Stomach smooth muscle (tissue), 2 donors: ENCODE measurements around the gene ILDR2.
A peak's percentile ranks its signal among the peaks of the same experiment; 100 is the strongest.

Source experiments
- H3K27ac ChIP-seq: one replicate; pipeline ENCODE4 v1.7.0; 2013; ENCODE audit warnings: mild to moderate bottlenecking, low read length, inconsistent platforms
- H3K27me3 ChIP-seq, 2 donors: one replicate each; pipeline ENCODE4 v1.7.0; 2013; ENCODE audit warnings: low read length in 2 of 2; ENCODE audit not compliant: insufficient read depth in 2 of 2, control insufficient read depth in 1 of 2
- H3K36me3 ChIP-seq, 2 donors: one replicate each; pipeline ENCODE4 v1.7.0; 2013; ENCODE audit warnings: low read length in 2 of 2; ENCODE audit not compliant: control insufficient read depth in 2 of 2, insufficient read depth in 2 of 2
- H3K4me1 ChIP-seq: one replicate; pipeline ENCODE4 v1.7.0; 2013; ENCODE audit warnings: low read length; ENCODE audit not compliant: control insufficient read depth, insufficient read depth
- H3K4me3 ChIP-seq, 2 donors: one replicate each; pipeline ENCODE4 v1.7.0; 2013; ENCODE audit warnings: low read length in 2 of 2
- H3K9ac ChIP-seq, 2 donors: one replicate each; pipeline ENCODE4 v1.7.0; 2013; ENCODE audit warnings: low read length in 2 of 2, mild to moderate bottlenecking in 1 of 2
- H3K9me3 ChIP-seq, 2 donors: one replicate each; pipeline ENCODE4 v1.7.0; 2013; ENCODE audit warnings: low read length in 2 of 2; ENCODE audit not compliant: control insufficient read depth in 2 of 2
- donor health status: healthy.
- donor health status: Pancreatic carcinoma.

The ILDR2 gene

DNA sequence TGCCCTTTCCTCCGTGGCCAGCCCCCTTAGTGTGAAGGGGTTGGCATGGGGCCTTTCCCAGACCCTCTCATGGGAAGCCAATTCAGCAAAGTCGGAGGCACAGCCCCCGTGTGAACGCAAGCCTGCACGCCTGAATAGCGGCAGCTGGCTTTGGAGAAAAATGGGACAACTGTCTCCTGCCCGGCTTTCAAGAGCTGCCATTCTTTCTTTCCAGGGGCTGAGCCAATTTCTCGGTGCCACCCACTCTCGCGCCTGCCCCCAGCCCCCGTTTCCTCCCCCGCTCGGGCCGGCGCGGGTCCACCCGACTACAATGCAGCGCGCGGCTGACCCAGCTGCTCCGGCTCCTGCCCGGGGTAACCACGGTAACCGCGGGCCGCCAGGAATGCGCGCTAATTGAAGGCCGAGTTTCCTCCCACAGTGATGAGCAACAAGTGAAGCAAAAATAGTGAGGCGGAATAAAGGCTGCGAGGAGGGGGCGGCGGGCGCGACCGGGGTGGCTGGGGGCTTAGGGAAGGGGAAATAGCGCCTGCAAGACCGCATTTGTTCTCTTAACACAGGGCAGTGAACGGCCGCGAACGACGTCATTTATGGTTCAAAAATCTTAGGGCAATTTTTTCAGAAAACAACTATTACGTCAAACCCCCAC, 27.8 kb downstream of the ILDR2 start:
- H3K9ac ChIP-seq = peak overlapping the region in 1 of 2 donors; percentile 3

DNA sequence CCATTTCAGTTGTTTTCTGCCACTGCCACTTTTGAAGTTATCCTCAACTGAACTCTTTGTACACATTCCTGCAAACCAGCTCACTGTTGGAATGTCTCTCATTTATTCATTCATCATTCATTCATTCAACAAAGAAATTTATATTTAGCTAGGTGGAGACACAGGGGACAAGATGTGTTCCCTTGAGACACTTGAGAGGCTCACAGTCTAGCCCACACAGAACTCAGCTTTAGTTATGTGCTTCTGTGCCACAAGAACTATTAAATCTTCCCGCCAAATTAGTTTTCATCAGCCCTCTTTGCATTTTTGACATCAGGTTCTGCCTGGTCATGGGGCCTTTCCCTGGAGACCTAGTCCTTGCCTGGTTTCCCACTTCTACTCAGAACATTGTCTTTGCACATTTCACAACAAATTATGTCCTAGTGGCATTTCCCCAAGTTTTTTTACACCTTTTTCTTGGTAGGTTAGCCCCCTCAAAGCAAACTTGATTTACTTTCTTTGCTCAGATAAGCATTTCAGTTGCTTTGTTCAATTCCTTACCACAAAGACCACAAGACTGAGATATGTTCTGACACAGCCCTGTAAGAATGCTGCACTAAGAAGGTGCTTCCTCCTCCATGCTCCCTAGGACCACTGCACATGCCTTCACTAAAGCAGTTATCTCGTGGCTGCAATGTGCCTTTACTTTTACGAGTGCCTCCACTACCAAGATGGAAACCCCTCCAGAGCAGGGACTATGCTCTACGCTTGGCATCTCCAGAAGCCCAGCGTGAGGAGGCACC, 31.0 kb downstream of the ILDR2 start:
- no peaks in the 10 kb centered on the region for H3K9me3 ChIP-seq
- H3K36me3 ChIP-seq = no peaks in the 10 kb centered on the region
- H3K9ac ChIP-seq = no peak overlapping the region
- no peak overlapping the region for H3K4me3 ChIP-seq
- no peaks in the 10 kb centered on the region for H3K27me3 ChIP-seq
- H3K4me1 ChIP-seq = peaks cover 12% of the 10 kb centered on the region
- no peak overlapping the region for H3K27ac ChIP-seq

More for the DNA sequence above, 27.8 kb downstream of the ILDR2 start:
- Histone ChIP-seq H3K27me3 (no peaks in the 10 kb centered on the region), H3K36me3 (no peaks in the 10 kb centered on the region), H3K4me3 (peak overlapping the region; percentile 40 to 71), H3K4me1 (peaks cover 16% of the 10 kb centered on the region), H3K27ac (no peak overlapping the region), H3K9me3 (no peaks in the 10 kb centered on the region)

DNA sequence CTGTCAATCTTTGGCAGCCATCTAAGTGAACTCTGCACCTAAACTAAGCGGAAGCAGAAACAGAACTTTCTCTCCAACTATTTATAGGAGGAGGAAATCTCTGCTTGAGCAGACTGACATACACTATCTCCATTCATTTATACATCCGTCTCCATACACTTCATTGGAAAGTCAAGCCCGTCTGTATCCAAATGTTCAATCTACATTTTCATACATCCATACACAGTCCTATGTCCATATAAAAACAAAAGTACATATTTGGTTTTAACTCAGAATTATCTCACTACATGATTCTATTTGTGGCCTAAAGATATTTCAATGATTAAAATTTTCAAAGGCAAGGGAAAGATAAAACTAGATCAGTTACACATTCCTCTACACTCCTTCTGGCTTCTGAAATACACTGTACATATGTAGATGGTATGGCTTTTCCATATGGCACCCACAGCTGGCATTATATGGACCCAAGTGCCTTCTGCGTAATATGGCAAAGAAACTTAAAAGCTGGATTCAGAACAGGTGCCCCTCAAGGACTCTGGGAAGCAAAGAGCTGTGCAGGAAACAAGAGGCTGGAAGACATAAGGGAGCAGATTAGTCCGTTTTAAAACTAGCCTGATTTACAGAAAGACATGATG, 35.5 kb downstream of the ILDR2 start:
- H3K9me3 ChIP-seq = no peaks in the 10 kb centered on the region
- H3K27ac ChIP-seq = no peak overlapping the region
- H3K36me3 ChIP-seq = no peaks in the 10 kb centered on the region
- H3K27me3 ChIP-seq = no peaks in the 10 kb centered on the region
- no peaks in the 10 kb centered on the region for H3K4me1 ChIP-seq
- no peak overlapping the region for H3K4me3 ChIP-seq
- no peak overlapping the region for H3K9ac ChIP-seq

DNA sequence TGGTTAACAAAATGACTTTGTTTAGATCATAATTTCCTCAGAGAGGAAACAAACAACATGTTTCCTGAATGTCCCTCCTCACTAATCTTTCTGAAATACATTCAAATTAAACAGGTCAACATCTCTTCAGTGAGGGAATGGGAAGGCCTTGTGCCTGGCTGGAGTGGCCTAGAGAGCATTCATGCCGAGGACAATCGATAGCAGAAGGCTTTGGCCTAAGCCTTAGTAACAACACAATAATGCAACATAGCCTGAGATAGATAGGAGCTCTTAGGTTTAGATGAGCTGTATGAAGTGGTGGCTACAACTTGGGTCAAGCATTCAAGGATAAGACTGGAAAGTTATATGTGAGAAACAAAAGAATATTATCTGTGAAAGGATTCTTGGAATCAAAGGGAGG, 37.4 kb downstream of the ILDR2 start:
- Histone ChIP-seq H3K27me3 (no peaks in the 10 kb centered on the region), H3K36me3 (no peaks in the 10 kb centered on the region), H3K9ac (no peak overlapping the region), H3K9me3 (no peaks in the 10 kb centered on the region), H3K4me1 (no peaks in the 10 kb centered on the region), H3K4me3 (no peak overlapping the region), H3K27ac (no peak overlapping the region)

DNA sequence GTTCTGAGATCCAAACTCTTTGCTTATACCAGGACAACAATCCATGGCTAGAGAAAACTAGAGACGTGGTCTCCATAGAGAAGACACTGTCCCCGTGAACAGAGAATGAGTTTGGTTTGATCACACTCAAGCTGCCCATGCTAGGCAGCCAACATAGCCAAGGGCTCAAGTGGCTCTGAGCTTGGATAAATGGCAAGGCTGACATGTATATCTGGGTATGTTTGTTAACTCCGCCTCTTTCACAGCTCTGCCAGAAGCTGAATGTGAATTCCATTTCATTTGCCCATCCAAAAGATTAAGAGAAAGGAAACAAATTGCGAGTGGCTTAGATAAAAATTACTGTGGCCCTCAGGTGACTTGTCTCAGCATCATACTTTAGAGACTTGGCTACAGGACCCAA, 38.0 kb downstream of the ILDR2 start:
- Histone ChIP-seq H3K27ac (no peak overlapping the region), H3K27me3 (no peaks in the 10 kb centered on the region), H3K36me3 (no peaks in the 10 kb centered on the region), H3K9me3 (no peaks in the 10 kb centered on the region), H3K4me1 (no peaks in the 10 kb centered on the region), H3K4me3 (no peak overlapping the region), H3K9ac (no peak overlapping the region)

DNA sequence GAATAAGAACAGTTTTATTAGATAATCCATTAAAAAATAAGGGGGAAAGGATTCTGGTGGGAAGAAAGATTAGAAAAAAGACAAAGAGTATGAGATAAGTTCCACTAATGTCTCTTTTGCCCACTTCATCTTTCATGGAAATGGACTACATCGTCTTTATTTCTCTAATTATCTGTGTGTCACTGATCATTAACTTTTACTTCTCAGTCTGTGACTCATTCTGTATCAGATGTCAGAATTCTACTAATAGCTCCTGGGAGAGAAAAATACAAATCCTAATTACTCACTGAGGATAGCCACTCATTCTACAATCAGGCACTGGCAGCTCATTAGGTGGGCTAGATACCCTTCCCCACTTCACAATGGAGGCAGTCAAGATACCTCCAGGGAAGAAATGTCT, 41.7 kb downstream of the ILDR2 start:
- Histone ChIP-seq H3K9ac (no peak overlapping the region), H3K27ac (no peak overlapping the region), H3K4me3 (no peak overlapping the region), H3K9me3 (no peaks in the 10 kb centered on the region), H3K27me3 (no peaks in the 10 kb centered on the region), H3K4me1 (no peaks in the 10 kb centered on the region), H3K36me3 (peaks cover 0 to 2% of the 10 kb centered on the region in 2 donors)

DNA sequence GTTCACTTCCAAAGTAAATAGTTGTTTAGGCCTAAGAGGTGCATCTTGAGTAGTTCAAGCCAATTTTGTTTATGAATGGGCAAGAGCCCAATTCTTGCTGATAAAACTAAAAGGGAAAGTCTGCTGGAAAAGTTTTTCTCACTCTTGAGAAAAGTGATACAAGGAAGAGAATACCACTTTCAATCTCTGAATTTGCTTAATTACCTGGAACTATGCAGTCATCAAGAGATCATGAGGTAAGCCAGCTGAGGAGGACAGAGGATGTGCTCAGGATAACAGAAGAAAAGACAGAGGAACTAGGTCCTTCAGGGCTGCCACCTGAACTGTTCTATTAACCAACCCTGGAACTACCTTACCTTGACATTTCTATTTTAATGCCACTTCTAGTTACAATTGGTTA, 42.2 kb downstream of the ILDR2 start:
- H3K4me1 ChIP-seq = no peaks in the 10 kb centered on the region
- H3K27ac ChIP-seq = no peak overlapping the region
- peaks cover 0 to 2% of the 10 kb centered on the region in 2 donors for H3K36me3 ChIP-seq

DNA sequence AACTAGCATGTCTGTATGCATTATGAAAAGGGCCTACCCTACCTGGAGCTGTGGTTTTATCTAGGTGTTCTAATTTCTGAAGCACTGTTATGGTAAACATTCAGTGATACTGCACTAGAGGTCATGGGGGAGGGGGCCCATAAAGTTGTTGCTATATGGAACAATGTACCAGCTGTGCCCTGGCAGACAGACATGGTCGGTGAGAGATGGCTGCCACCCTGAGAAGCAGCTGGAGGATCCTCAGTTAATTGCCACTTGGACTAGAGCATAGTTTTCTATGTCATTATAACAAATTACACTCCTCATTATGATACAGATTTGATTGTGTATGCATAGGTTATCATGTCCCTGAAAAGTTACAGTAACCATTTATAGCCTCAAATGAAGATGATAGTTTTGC, 45.4 kb downstream of the ILDR2 start:
- H3K27ac ChIP-seq = no peak overlapping the region
- H3K4me3 ChIP-seq = no peak overlapping the region
- H3K4me1 ChIP-seq = no peaks in the 10 kb centered on the region
- no peaks in the 10 kb centered on the region for H3K9me3 ChIP-seq
- H3K9ac ChIP-seq = no peak overlapping the region
- H3K36me3 ChIP-seq = peaks cover 0 to 2% of the 10 kb centered on the region in 2 donors
- H3K27me3 ChIP-seq = no peaks in the 10 kb centered on the region

More for the DNA sequence above, 42.2 kb downstream of the ILDR2 start:
- H3K4me3 ChIP-seq = no peak overlapping the region
- no peaks in the 10 kb centered on the region for H3K9me3 ChIP-seq
- no peak overlapping the region for H3K9ac ChIP-seq
- H3K27me3 ChIP-seq = no peaks in the 10 kb centered on the region

DNA sequence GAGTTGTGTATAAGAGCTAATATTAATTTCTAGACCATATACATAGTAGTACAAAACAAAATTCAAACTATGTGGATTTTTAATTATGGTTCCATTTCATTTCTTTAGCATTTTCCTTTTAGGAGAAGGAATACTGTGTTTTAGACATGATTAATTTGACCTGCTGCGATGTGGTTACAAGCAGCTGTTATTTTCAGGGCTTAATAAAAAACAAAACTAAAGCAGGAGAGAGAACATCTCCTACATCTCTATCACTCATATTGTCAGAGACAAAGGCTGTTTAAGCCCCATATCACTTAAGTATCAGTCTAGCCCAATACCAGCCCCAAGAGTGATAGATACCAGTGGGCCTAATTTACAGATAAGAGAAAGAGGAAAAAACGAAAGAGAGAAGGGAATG, 47.6 kb downstream of the ILDR2 start:
- Histone ChIP-seq H3K4me1 (no peaks in the 10 kb centered on the region), H3K36me3 (peaks cover 0 to 2% of the 10 kb centered on the region in 2 donors), H3K4me3 (no peak overlapping the region), H3K27me3 (no peaks in the 10 kb centered on the region), H3K27ac (no peak overlapping the region), H3K9me3 (no peaks in the 10 kb centered on the region), H3K9ac (no peak overlapping the region)

DNA sequence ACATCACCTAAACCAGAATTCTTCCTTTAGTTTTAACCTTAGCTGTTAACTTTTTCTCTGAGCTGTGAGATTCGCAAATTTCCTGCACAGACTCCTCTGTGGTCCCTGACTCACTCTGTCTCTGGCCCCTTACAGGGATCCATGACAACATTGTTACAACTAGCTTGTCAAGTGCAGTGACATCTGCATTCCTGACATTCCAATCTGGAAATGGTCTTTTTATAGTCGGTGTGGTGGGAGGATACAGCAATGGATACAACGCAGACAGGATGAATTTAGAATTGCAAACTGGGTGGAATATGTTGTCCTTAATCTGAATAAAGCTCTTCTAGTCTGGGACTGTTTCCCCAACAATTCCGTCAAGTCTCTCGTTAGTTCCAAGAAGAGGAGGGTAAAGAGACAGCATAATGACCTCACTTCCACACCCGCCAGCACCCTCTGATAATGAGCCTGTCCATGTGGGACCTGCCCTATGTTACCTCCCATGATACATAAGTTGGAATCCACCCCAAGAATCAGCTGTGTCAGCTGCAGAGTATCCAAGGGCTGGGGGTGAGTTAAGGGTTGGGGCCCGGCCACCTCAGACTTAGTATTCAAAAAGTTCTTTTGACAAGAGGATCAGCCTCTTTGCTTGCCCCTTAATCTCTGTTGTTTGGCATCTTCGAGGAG, 49.4 kb downstream of the ILDR2 start:
- Histone ChIP-seq H3K27ac (no peak overlapping the region), H3K36me3 (no peaks in the 10 kb centered on the region), H3K4me3 (no peak overlapping the region), H3K4me1 (peaks cover 7% of the 10 kb centered on the region), H3K27me3 (no peaks in the 10 kb centered on the region), H3K9ac (no peak overlapping the region), H3K9me3 (no peaks in the 10 kb centered on the region)
